Heart right ventricle (tissue), 16 donors: ENCODE measurements around the gene LIN9. TPM values are rescaled to one million over a fixed set of nuclear protein-coding genes. Genes with fewer than 3 reads are reported as not detected.

Experiments
- ATAC-seq, 8 donors: fragments of 200-7000 bp; cut with Tn5 transposase; one replicate each; pipeline ENCODE4 v1.9.1; 2020; ENCODE audit warnings: mild to moderate bottlenecking in 8 of 8, moderate library complexity in 8 of 8, moderate number of reproducible peaks in 1 of 8
- DNase-seq, 2 donors: peaks; one replicate each; pipeline ENCODE4 v3.0.0-alpha.2; 2020
- H3K27ac ChIP-seq, 10 donors: fragments of 200-600 bp; sonication (generic) in 2 of 10; one replicate each; pipeline versions ENCODE4 v1.5.0 to v1.8.0; 2020 to 2022; ENCODE audit warnings: mild to moderate bottlenecking in 3 of 10
- H3K27me3 ChIP-seq, 7 donors: fragments of 200-600 bp; one replicate each; pipeline ENCODE4 v1.8.0; 2021 to 2022; ENCODE audit warnings: mild to moderate bottlenecking in 2 of 7
- H3K36me3 ChIP-seq, 9 donors: fragments of 200-600 bp; sonication (generic) in 1 of 9; one replicate each; pipeline versions ENCODE4 v1.5.0 to v1.8.0; 2020 to 2022; ENCODE audit warnings: mild to moderate bottlenecking in 2 of 9
- H3K4me1 ChIP-seq, 9 donors: fragments of 200-600 bp; sonication (generic) in 1 of 9; one replicate each; pipeline versions ENCODE4 v1.5.0 to v1.8.0; 2020 to 2022; ENCODE audit warnings: mild to moderate bottlenecking in 4 of 9
- H3K4me3 ChIP-seq, 10 donors: fragments of 200-600 bp; sonication (generic) in 2 of 10; one replicate each; pipeline versions ENCODE4 v1.5.0 to v1.8.0; 2020 to 2022; ENCODE audit warnings: mild to moderate bottlenecking in 7 of 10, moderate library complexity in 2 of 10
- H3K9me3 ChIP-seq, 11 donors: fragments of 200-600 bp in 10 of 11; sonication (generic) in 2 of 11; one replicate each; pipeline versions ENCODE4 v1.5.0 to v1.8.0; 2013 to 2022; ENCODE audit warnings: mild to moderate bottlenecking in 2 of 11, control low read depth in 1 of 11, moderate library complexity in 1 of 11
- WGBS, 2 donors: extraction: QIAGEN DNeasy Blood & Tissue Kit; methylation state at CpG; one replicate each; pipeline ENCODE4 v1.1.7; 2013; ENCODE audit warnings: inconsistent platforms in 1 of 2; 5-methylcytosine and 5-hydroxymethylcytosine counted together
- intact Hi-C, 10 donors: fragments of 100-400 bp; cut with DNase I; formaldehyde crosslinking; loops; one replicate each; pipeline versions ENCODE4 v1.11.1 to v1.14.2; 2022
- long read RNA-seq, 3 donors: library from polyadenylated mRNA; unstranded; transcript quantifications; one replicate each; pipeline ENCODE4 v2.0.0, GENCODE V29; 2020 to 2021
- polyA plus RNA-seq, 2 donors: library from polyadenylated mRNA; stranded (reverse); fragments of 200-250 nt; gene quantifications; one replicate each; pipeline ENCODE4 v1.2.3, GENCODE V29; 2013
- total RNA-seq, 10 donors: library from RNA; stranded (reverse); fragmentation: NEBNext Ultra II Directional in 3 of 10; extraction: Animal tissue kit (Norgen Biotek cat#: 25700) in 3 of 10; gene quantifications; one replicate each; pipeline versions ENCODE4 v1.2.1 to v1.2.4, GENCODE V29; 2021 to 2023
- TF ChIP-seq, protein P1 (sequence below), 9 donors: fragments of 200-600 bp; sonication (generic) in 2 of 9; IDR thresholded peaks; one replicate each; pipeline versions ENCODE4 v1.5.0 to v1.8.0; 2021 to 2022; ENCODE audit warnings: antibody characterized with exemption in 9 of 9, mild to moderate bottlenecking in 5 of 9, moderate library complexity in 1 of 9
- donor health status: Arrhythmogenic right ventricular cardiomyopathy.
- donor health status: ischemic (EF 13 %, LVEDD 7.1; RV severe dilation, severe dysfunction).
- donor health status: healthy with polysubstance abuse.
- donor health status: DM: no; HTN: yes; CAD: no.
- donor health status: DM: no; HTN: no; CAD: no.
- donor health status: ischemic (EF 25% LVEDD 6.9; RV normal size, moderate dysfunction).
- donor health status: ischemic (EF 25% LVEDD 5.7; RV mildly dilated, moderate dysfunction).
- donor health status: healthy.
- donor health status: DM: yes; HTN: yes; CAD: no.
- donor health status: Ischemic cardiomyopathy.
- donor health status: ischemic (EF 35%, LVEDD 5.7; RV mildly dilated, moderate dysfunction).
- donor health status: nonischemic (EF 11% LVEDD 7.7; RV severe dilation, severe dysfunction).
- donor health status: DM: yes; HTN: yes; CAD: no.
- donor health status: PGD.
- donor health status: ischemic (EF 29% LVEDD 5.4; RV normal size, mild dysfunction).
- donor health status: nonischemic (EF 23%, LVEDD 6.1; RV moderate dilation, normal function).

The LIN9 gene, protein sequence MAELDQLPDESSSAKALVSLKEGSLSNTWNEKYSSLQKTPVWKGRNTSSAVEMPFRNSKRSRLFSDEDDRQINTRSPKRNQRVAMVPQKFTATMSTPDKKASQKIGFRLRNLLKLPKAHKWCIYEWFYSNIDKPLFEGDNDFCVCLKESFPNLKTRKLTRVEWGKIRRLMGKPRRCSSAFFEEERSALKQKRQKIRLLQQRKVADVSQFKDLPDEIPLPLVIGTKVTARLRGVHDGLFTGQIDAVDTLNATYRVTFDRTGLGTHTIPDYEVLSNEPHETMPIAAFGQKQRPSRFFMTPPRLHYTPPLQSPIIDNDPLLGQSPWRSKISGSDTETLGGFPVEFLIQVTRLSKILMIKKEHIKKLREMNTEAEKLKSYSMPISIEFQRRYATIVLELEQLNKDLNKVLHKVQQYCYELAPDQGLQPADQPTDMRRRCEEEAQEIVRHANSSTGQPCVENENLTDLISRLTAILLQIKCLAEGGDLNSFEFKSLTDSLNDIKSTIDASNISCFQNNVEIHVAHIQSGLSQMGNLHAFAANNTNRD
- 10 to 100 TPM in 9 of 10 donors, 1 to 10 TPM in 1; 7.9 to 25.6 (median 19.2) TPM for total RNA-seq
- polyA plus RNA-seq: 10 to 100 TPM in 1 of 2 donors, 1 to 10 TPM in 1; 5.8 to 17.5 TPM
- long read RNA-seq, donor 1, transcript LIN9-204 (14 exons, 2,909 nt): minor isoform, 5 of 62 reads
- long read RNA-seq, donor 1, transcript LIN9-201 (15 exons, 3,567 nt): major isoform, 44 of 62 reads
- long read RNA-seq, donor 1, partial matches to known transcripts: 5 of 62 reads
- long read RNA-seq, donor 1, other reads (novel, unspliced or antisense): 6 of 62 reads
- long read RNA-seq, donor 2, transcript LIN9-204 (14 exons, 2,909 nt): minor isoform, 6 of 47 reads
- long read RNA-seq, donor 2, transcript LIN9-201 (15 exons, 3,567 nt): major isoform, 27 of 47 reads
- long read RNA-seq, donor 2, partial matches to known transcripts: 3 of 47 reads
- long read RNA-seq, donor 2, other reads (novel, unspliced or antisense): 11 of 47 reads
- long read RNA-seq, donor 3, transcript LIN9-204 (14 exons, 2,909 nt): minor isoform, 8 of 43 reads
- long read RNA-seq, donor 3, transcript LIN9-201 (15 exons, 3,567 nt): major isoform, 20 of 43 reads
- long read RNA-seq, donor 3, partial matches to known transcripts: 8 of 43 reads
- long read RNA-seq, donor 3, other reads (novel, unspliced or antisense): 7 of 43 reads

DNA sequence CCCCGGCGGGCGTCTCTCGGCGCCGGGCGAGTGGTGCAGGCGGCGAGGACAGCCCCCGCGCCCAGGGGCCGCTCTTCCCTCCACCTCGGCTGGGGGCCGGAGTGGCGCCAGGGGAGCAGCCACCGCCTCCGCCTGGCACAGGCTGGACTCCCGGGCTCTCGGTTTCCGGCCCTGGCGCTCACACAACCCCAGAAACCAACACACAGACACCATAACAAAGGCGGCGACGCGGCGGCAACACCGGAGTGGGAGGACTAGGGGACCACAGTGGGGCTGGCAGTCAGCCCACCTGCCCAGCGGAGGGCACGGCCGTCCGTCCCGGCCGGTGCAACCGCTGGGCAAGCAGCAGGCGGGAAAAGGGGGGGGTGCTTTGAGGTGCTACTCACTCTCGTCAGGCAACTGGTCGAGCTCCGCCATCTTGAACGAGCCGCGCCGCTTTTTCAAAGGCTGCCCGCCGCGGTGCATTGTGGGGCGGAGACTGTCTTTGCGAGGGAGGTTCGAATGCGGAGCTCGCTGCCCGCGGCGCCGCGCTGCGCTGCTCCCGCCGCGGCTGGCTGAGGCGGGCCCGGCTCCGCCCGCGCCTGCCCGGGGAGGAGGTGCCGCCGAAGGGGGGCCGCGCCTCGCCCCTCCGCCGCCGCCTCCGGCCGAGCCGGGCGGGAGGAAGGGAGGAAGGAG lies at the start of gene LIN9:
LIN9 (minus strand) TSS at position 442 of the 675 bp plus-strand sequence; CDS start at position 417, 25 bp downstream.
- 0% methylated on average over 59 to 77 of the region's 77 CpGs for WGBS, 2 donors
- DNase-seq (peak; percentile 91 to 93), ATAC-seq (peak; percentile 79 to 91 (median 85))
- intact Hi-C loops: loop anchor here in 1 of 10 donors (5.0 kb wide), 1 partner anchor 98 kb away; the partner anchor contains the start of gene PARP1
- TF ChIP-seq, protein P1, sequence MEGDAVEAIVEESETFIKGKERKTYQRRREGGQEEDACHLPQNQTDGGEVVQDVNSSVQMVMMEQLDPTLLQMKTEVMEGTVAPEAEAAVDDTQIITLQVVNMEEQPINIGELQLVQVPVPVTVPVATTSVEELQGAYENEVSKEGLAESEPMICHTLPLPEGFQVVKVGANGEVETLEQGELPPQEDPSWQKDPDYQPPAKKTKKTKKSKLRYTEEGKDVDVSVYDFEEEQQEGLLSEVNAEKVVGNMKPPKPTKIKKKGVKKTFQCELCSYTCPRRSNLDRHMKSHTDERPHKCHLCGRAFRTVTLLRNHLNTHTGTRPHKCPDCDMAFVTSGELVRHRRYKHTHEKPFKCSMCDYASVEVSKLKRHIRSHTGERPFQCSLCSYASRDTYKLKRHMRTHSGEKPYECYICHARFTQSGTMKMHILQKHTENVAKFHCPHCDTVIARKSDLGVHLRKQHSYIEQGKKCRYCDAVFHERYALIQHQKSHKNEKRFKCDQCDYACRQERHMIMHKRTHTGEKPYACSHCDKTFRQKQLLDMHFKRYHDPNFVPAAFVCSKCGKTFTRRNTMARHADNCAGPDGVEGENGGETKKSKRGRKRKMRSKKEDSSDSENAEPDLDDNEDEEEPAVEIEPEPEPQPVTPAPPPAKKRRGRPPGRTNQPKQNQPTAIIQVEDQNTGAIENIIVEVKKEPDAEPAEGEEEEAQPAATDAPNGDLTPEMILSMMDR (IDR thresholded peaks at IDR 0.05): peak in 2 of 9 donors; percentile 16 to 18
- Histone ChIP-seq H3K27ac (peak within 1 kb of the TSS; percentile 72 to 97 (median 92)), H3K27me3 (no peaks in the 10 kb centered on the region), H3K4me3 (peak within 1 kb of the TSS; percentile 86 to 99 (median 98)), H3K36me3 (no peaks in the 10 kb centered on the region), H3K9me3 (no peaks in the 10 kb centered on the region), H3K4me1 (peaks cover 2 to 34% (median 20%) of the 10 kb centered on the region in 9 donors)

DNA sequence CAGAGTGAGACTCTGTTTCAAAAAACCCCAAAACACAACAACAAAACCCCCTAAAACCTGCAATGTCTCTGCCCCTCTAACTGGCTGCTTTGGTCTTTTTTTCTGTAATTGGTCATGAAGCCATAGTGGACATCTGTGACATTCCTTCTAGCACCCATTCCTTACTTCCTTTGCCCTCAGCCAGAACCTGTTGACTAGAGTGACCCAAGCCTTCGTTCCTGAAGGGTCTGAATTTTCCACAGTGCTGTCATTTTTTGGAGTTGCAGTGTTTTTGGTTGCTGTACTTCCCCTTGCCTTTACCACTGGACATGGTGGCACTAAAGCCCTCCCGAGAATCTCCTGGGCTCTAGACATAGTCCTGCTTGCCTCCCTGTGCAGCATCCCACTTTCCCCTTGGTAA lies 48.5 kb upstream of the LIN9 start:
- Histone ChIP-seq H3K9me3 (no peaks in the 10 kb centered on the region), H3K27me3 (no peaks in the 10 kb centered on the region), H3K36me3 (peaks cover 0 to 55% (median 23%) of the 10 kb centered on the region in 9 donors), H3K4me1 (peaks cover 0 to 47% (median 35%) of the 10 kb centered on the region in 9 donors), H3K4me3 (no peak overlapping the region), H3K27ac (peak overlapping the region in 3 of 10 donors; percentile 74 to 80 (median 77))
- intact Hi-C loops: no loop called here
- 98% methylated on average over 2 of the region's 2 CpGs for WGBS, 2 donors
- TF ChIP-seq, protein P1 (IDR thresholded peaks at IDR 0.05): no peak
- ATAC-seq (no peak), DNase-seq (no peak)

DNA sequence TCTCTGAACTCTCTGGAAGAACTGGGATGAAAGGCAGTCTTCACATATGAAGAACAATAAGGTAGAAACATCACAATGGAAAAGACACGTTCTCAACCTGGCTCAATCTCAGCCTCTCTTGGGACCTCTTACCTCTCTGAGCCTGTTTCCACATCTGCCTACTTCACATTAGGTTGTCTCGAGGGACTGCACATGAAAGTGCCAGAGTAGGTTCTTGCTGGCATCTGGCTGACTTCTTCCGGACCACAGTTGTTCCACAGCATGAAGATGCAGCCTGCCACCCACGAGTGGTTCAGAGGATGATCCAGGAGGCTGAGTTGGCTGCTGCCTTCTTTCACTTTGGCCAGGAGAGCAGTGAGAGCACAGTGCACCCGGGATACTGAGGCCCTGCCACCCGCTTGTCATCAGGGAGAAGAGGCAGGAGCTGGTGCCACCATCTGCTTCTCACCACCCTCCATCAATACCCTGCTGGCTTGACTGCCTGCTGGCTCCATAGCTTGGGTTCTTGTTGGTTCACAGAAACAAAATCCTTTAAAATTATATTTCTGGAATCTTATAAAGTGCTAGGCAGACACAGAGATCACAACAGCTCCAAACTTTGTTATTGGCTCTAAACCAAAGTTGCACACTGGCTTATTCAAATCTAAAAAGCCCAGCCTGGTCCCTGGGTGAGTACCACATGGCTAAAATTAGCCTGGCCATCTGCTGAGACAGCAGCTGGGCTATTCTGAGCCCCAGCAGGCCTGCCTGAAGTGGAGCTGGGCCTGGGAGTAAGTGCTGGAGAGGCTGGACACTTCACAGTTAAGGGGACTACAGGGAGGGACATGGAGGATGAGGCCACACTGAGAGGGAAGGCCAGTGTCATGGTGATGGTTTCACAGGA lies 46.9 kb upstream of the LIN9 start:
- H3K4me3 ChIP-seq: no peak overlapping the region
- WGBS, 2 donors: 52 to 63% methylated on average over 6 of the region's 6 CpGs

More for the DNA sequence above, 46.9 kb upstream of the LIN9 start:
- DNase-seq: peak; percentile 52 to 69
- H3K27me3 ChIP-seq: no peaks in the 10 kb centered on the region
- peaks cover 0 to 40% (median 12%) of the 10 kb centered on the region in 9 donors for H3K36me3 ChIP-seq
- peak overlapping the region in 7 of 10 donors; percentile 42 to 80 (median 70) for H3K27ac ChIP-seq
- H3K4me1 ChIP-seq: peaks cover 0 to 46% (median 35%) of the 10 kb centered on the region in 9 donors
- H3K9me3 ChIP-seq: no peaks in the 10 kb centered on the region
- TF ChIP-seq, protein P1 (IDR thresholded peaks at IDR 0.05): no peak
- ATAC-seq: peak; percentile 83 to 94 (median 91)
- intact Hi-C loops: no loop called here
